Activated T-helper 1 cell treated with anti-CD3 and anti-CD28 coated beads, Interleukin-2, amount 50 U/mL, for 16 hours (primary cell): Measurements from ENCODE around the gene UIMC1.

Experiments
- DNase-seq, 2 donors: peaks; one replicate each; pipeline ENCODE4 v3.0.0-alpha.2; 2020; ENCODE audit warnings: low read depth in 1 of 2, low spot score in 1 of 2

UIMC1 gene

GRCh38 chr5:176886336-176887251 lies 120.0 kb downstream of the UIMC1 start:
- DNase-seq = no peak

- DNase-seq = no peak
Observed at GRCh38 chr5:176884571-176884890, 122.0 kb downstream of the UIMC1 start.

GRCh38 chr5:176883700-176884570 lies 122.6 kb downstream of the UIMC1 start:
- DNase-seq = no peak

- DNase-seq = no peak
Observed at GRCh38 chr5:176882567-176882903, 124.0 kb downstream of the UIMC1 start.

GRCh38 chr5:176881816-176882566 lies 124.6 kb downstream of the UIMC1 start:
- no peak for DNase-seq

GRCh38 chr5:176881021-176881749 lies 125.4 kb downstream of the UIMC1 start:
- DNase-seq = no peak

- no peak for DNase-seq
Observed at GRCh38 chr5:176880366-176881020, 126.1 kb downstream of the UIMC1 start.

GRCh38 chr5:176879663-176880361 lies 126.8 kb downstream of the UIMC1 start:
- no peak for DNase-seq

- no peak for DNase-seq
Observed at GRCh38 chr5:176878906-176879662, 127.5 kb downstream of the UIMC1 start.

GRCh38 chr5:176878463-176878862 lies 128.1 kb downstream of the UIMC1 start:
- DNase-seq = no peak

- no peak for DNase-seq
Observed at GRCh38 chr5:176877793-176878331, 128.7 kb downstream of the UIMC1 start.

- DNase-seq = no peak
Observed at GRCh38 chr5:176876506-176877431, 129.8 kb downstream of the UIMC1 start.

GRCh38 chr5:176875783-176876505 lies 130.6 kb downstream of the UIMC1 start:
- no peak for DNase-seq

GRCh38 chr5:176875014-176875550 lies 131.5 kb downstream of the UIMC1 start:
- DNase-seq = no peak

GRCh38 chr5:176874198-176874780 lies 132.3 kb downstream of the UIMC1 start:
- no peak for DNase-seq

- DNase-seq = no peak
Observed at GRCh38 chr5:176873541-176874172, 132.9 kb downstream of the UIMC1 start.
